GM12878 (cell line): Measurements from ENCODE around the gene BLOC1S3. TPM values are rescaled to one million over a fixed set of nuclear protein-coding genes. Genes with fewer than 3 reads are reported as not detected.

Source experiments
- ATAC-seq: fragments of 200-7000 bp; cut with Tn5 transposase; 3 replicates; pipeline ENCODE4 v1.9.1; 2020; ENCODE audit warnings: mild to moderate bottlenecking, moderate library complexity
- BruUV-seq: library from RNA; stranded (reverse); fragments of 400-500 nt; replicated peaks from 2 replicates; lab custom pipeline; 2021; lab: Mats Ljungman, UMichigan
- CTCF ChIA-PET: fragments of 300-600 bp; sonication (Branson Sonifier 250); formaldehyde crosslinking; extraction: SDS; loops from one replicate; lab custom pipeline; 2021; ENCODE audit warnings: inconsistent platforms; lab: Yijun Ruan, JAX
- POLR2A ChIA-PET: fragments of 350-600 bp; formaldehyde crosslinking; extraction: SDS; loops from one replicate; lab custom pipeline; 2021; ENCODE audit warnings: inconsistent platforms; lab: Charles Lee
- RAD21 ChIA-PET: fragments of 300-600 bp; sonication (Branson Sonifier 250); formaldehyde crosslinking; loops from one replicate; lab custom pipeline; 2023; ENCODE audit warnings: antibody characterized with exemption; ENCODE audit not compliant: unreplicated experiment; lab: Charles Lee
- SMC1A ChIA-PET: fragments of 300-600 bp; sonication (Branson Sonifier 250); formaldehyde crosslinking; loops from one replicate; lab custom pipeline; 2023; ENCODE audit not compliant: unreplicated experiment, uncharacterized antibody; lab: Charles Lee
- DNase-seq: peaks from one replicate; pipeline ENCODE4 v3.0.0-alpha.2; 2011; ENCODE audit warnings: low read depth, low spot score
- FAIRE-seq: peaks from 3 replicates; lab custom pipeline; 2011; peaks lifted over from hg19 to GRCh38; lab: Jason Lieb, UNC
- H2AFZ ChIP-seq: 2 replicates; pipeline ENCODE4 v1.6.0; 2011; ENCODE audit warnings: low read depth, low read length, control low read depth; ENCODE audit not compliant: control insufficient read depth
- H3K27ac ChIP-seq: 2 replicates; pipeline ENCODE4 v1.5.1; 2011; ENCODE audit warnings: control low read depth; ENCODE audit not compliant: control insufficient read depth, insufficient read depth
- H3K27me3 ChIP-seq, 2 experiments: replicated peaks in 1 of 2; 2 replicates each; pipeline versions ENCODE4 v1.6.0 to v1.6.1; 2011; ENCODE audit warnings: low read length in 1 of 2; ENCODE audit not compliant: control insufficient read depth in 2 of 2, insufficient read depth in 2 of 2
- H3K36me3 ChIP-seq, 2 experiments: 2 replicates each; pipeline ENCODE4 v1.5.1; 2011; ENCODE audit warnings: low read length in 1 of 2; ENCODE audit not compliant: control insufficient read depth in 2 of 2, insufficient read depth in 2 of 2
- H3K4me1 ChIP-seq: 2 replicates; pipeline ENCODE4 v1.6.1; 2011; ENCODE audit warnings: mild to moderate bottlenecking, low read length, moderate library complexity, mixed read lengths; ENCODE audit not compliant: control insufficient read depth, insufficient read depth
- H3K4me2 ChIP-seq: 2 replicates; pipeline ENCODE4 v1.6.0; 2011; ENCODE audit warnings: control low read depth; ENCODE audit not compliant: control insufficient read depth, insufficient read depth
- H3K4me3 ChIP-seq: fragments of 200-600 bp; sonication (generic); 2 replicates; pipeline ENCODE4 v1.5.1; 2016
- H3K79me2 ChIP-seq: 2 replicates; pipeline ENCODE4 v1.6.0; 2011; ENCODE audit warnings: low read length; ENCODE audit not compliant: control insufficient read depth, insufficient read depth
- H3K9ac ChIP-seq: 2 replicates; pipeline ENCODE4 v1.8.0; 2011; ENCODE audit warnings: low read length, control low read depth, mixed read lengths; ENCODE audit not compliant: control insufficient read depth, insufficient read depth
- H3K9me3 ChIP-seq: replicated peaks from 3 replicates; pipeline ENCODE4 v1.5.1; 2011; ENCODE audit warnings: mild to moderate bottlenecking, low read length; ENCODE audit not compliant: control insufficient read depth, insufficient read depth
- H4K20me1 ChIP-seq: 2 replicates; pipeline ENCODE4 v1.6.0; 2011; ENCODE audit not compliant: control insufficient read depth, insufficient read depth
- ASH2L ChIP-seq: fragments of 300-600, 200-600 bp; sonication (generic); IDR thresholded peaks from 2 replicates; pipeline ENCODE4 v1.6.1; 2017; ENCODE audit warnings: low read depth, mild to moderate bottlenecking, borderline replicate concordance
- ATF7 ChIP-seq: fragments of 450-650 bp; IDR thresholded peaks from 2 replicates; pipeline ENCODE4 v1.6.1; 2016; ENCODE audit warnings: low read depth, mild to moderate bottlenecking
- BRCA1 ChIP-seq: IDR thresholded peaks from 2 replicates; pipeline ENCODE4 v1.6.1; 2011; ENCODE audit warnings: low read depth, low read length, improper control_type of control experiment
- E2F4 ChIP-seq: IDR thresholded peaks from 2 replicates; pipeline ENCODE4 v1.6.1; 2012; ENCODE audit warnings: low read depth, low read length, improper control_type of control experiment
- FOXM1 ChIP-seq: IDR thresholded peaks from 2 replicates; pipeline ENCODE4 v1.6.1; 2012; ENCODE audit warnings: low read depth, mild to moderate bottlenecking, inconsistent platforms, low read length, moderate library complexity
- HDAC6 ChIP-seq: fragments of 200-600 bp; sonication (generic); IDR thresholded peaks from one replicate; pipeline ENCODE4 v1.8.0; 2017; ENCODE audit warnings: antibody characterized with exemption; ENCODE audit not compliant: unreplicated experiment
- HDGF ChIP-seq: fragments of 450-650 bp; IDR thresholded peaks from 2 replicates; pipeline ENCODE4 v1.6.1; 2016; ENCODE audit warnings: antibody characterized with exemption
- IKZF2 ChIP-seq, 2 experiments: fragments of 450-650 bp; IDR thresholded peaks; 2 replicates each; pipeline ENCODE4 v1.6.1; 2017; ENCODE audit warnings: mild to moderate bottlenecking in 2 of 2, moderate library complexity in 2 of 2
- NFXL1 ChIP-seq: fragments of 450-650 bp; IDR thresholded peaks from 2 replicates; pipeline ENCODE4 v1.6.1; 2017; ENCODE audit warnings: antibody characterized with exemption, mild to moderate bottlenecking, borderline replicate concordance
- NR2C1 ChIP-seq: fragments of 450-650 bp; IDR thresholded peaks from 2 replicates; pipeline ENCODE4 v1.6.1; 2017; ENCODE audit warnings: antibody characterized with exemption, mild to moderate bottlenecking, moderate library complexity
- NRF1 ChIP-seq: conservative IDR thresholded peaks from 2 replicates; pipeline ENCODE4 v1.6.1; 2011; ENCODE audit warnings: mild to moderate bottlenecking, low read depth, low read length, improper control_type of control experiment
- RAD51 ChIP-seq: fragments of 450-650 bp; IDR thresholded peaks from 2 replicates; pipeline ENCODE4 v1.6.1; 2016; ENCODE audit warnings: moderate library complexity, mild to moderate bottlenecking, inconsistent platforms
- RCOR1 ChIP-seq: conservative IDR thresholded peaks from 2 replicates; pipeline ENCODE4 v1.6.1; 2012; ENCODE audit warnings: low read depth, low read length, improper control_type of control experiment
- RELA ChIP-seq: fragments of 450-650 bp; IDR thresholded peaks from 2 replicates; pipeline ENCODE4 v1.8.0; 2014; ENCODE audit warnings: borderline replicate concordance; ENCODE audit not compliant: partially characterized antibody
- STAT1 ChIP-seq: fragments of 450-650 bp; conservative IDR thresholded peaks from 2 replicates; pipeline ENCODE4 v1.6.1; 2014; ENCODE audit warnings: antibody characterized with exemption, mild to moderate bottlenecking
- SUZ12 ChIP-seq: fragments of 200-600 bp; sonication (generic); IDR thresholded peaks from one replicate; pipeline ENCODE4 v1.6.1; 2018; ENCODE audit warnings: antibody characterized with exemption, mild to moderate bottlenecking; ENCODE audit not compliant: unreplicated experiment
- TAF1 ChIP-seq: IDR thresholded peaks from 2 replicates; pipeline ENCODE4 v1.6.1; 2011; ENCODE audit warnings: mild to moderate bottlenecking, low read depth, low read length, borderline replicate concordance
- ZBTB40 ChIP-seq: fragments of 450-650 bp; IDR thresholded peaks from 2 replicates; pipeline ENCODE4 v1.6.1; 2016; ENCODE audit warnings: mild to moderate bottlenecking, moderate library complexity, borderline replicate concordance
- ZNF622 ChIP-seq: fragments of 450-650 bp; IDR thresholded peaks from 2 replicates; pipeline ENCODE4 v1.6.1; 2017; ENCODE audit warnings: mild to moderate bottlenecking, inconsistent platforms
- WGBS: methylation state at CpG from one replicate; pipeline ENCODE4 v1.1.6; 2016; ENCODE audit warnings: low lambda C conversion rate; ENCODE audit not compliant: insufficient replicate concordance, insufficient coverage; ENCODE audit errors: missing lambda C conversion rate; 5-methylcytosine and 5-hydroxymethylcytosine counted together
- in situ Hi-C: fragments of 300-500 bp; cut with MboI; formaldehyde crosslinking; loops from 9 replicates; pipeline ENCODE4 v1.14.3; 2018; ENCODE audit warnings: mixed read lengths
- intact Hi-C: fragments of 100-400 bp; cut with micrococcal nuclease; formaldehyde crosslinking; loops from one replicate; pipeline ENCODE4 v1.14.2; 2022; ENCODE audit not compliant: unreplicated experiment
- polyA plus RNA-seq, 11 experiments: library from polyadenylated mRNA; depleted of rRNA in 4 of 11; unstranded in 6 of 11; stranded (reverse) in 5 of 11; fragments of >200 nt; fragmentation: Nextera tagmentation in 4 of 11; fragmentation: Illumina TruSeq in 1 of 11; extraction: Ambion mirVana in 4 of 11; extraction: Trizol in 1 of 11; gene quantifications; 1 replicate in 1 of 11; 2 replicates in 10 of 11; pipeline versions ENCODE4 v1.2.1 to v1.2.3, GENCODE V29; 2011 to 2016; ENCODE audit warnings: inconsistent platforms in 2 of 11, missing spikeins in 2 of 11, low read depth in 1 of 11
- total RNA-seq, 4 experiments: library from RNA; depleted of rRNA in 3 of 4; stranded (reverse); fragments of >200 nt in 3 of 4; fragmentation: Illumina TruSeq in 1 of 4; extraction: Trizol in 1 of 4; gene quantifications; 2 replicates each; pipeline versions ENCODE4 v1.2.1 to v1.2.3, GENCODE V29; 2013 to 2021

Gene BLOC1S3
- total and polyA plus RNA-seq, 10 of the 15 experiments (the other 5 are each of a cell fraction or from before 2014, with no cell fraction given) = 3.6 to 18.3 (median 10.4) TPM

GRCh38 chr19:45206328-45206727 is 27.7 kb downstream of the BLOC1S3 start:
- no peaks in the 10 kb centered on the region for H3K4me1 ChIP-seq
- no TSS peak for BruUV-seq
- no peaks in the 10 kb centered on the region for H3K79me2 ChIP-seq
- H2AFZ ChIP-seq = no peak overlapping the region
- no peak for TF ChIP-seq HDAC6
- no peak for TF ChIP-seq HDGF
- no peak for TF ChIP-seq ZBTB40
- TF ChIP-seq TAF1 = no peak
- TF ChIP-seq RELA = no peak
- TF ChIP-seq E2F4 = no peak
- no peak for TF ChIP-seq ZNF622
- TF ChIP-seq ATF7 = no peak
- no peak for TF ChIP-seq RAD51
- TF ChIP-seq NFXL1 = no peak
- TF ChIP-seq RCOR1 = no peak
- TF ChIP-seq FOXM1 = no peak
- no peak for TF ChIP-seq SUZ12
- TF ChIP-seq BRCA1 = no peak
- TF ChIP-seq STAT1 = no peak
- TF ChIP-seq NRF1 = no peak
- TF ChIP-seq ASH2L = no peak
- no peak for TF ChIP-seq IKZF2 (IDR thresholded peaks at IDR 0.05)
- no peak for TF ChIP-seq NR2C1
- TF ChIP-seq, all 136 proteins: peak for 0
- Histone ChIP-seq H3K36me3 (no peaks in the 10 kb centered on the region), H3K4me2 (no peak overlapping the region), H3K9ac (no peak overlapping the region), H4K20me1 (no peaks in the 10 kb centered on the region), H3K27ac (no peak overlapping the region), H3K4me3 (no peak overlapping the region), H3K9me3 (no peaks in the 10 kb centered on the region; the same call in 2 of the 3 replicates), H3K27me3 (no peaks in the 10 kb centered on the region)
- in situ Hi-C loops = no loop called here
- WGBS = 51% methylated on average over 3 of the region's 3 CpGs
- ChIA-PET POLR2A (interaction anchor here (0.6 to 0.7 kb wide), 2 partner anchors 149 to 235 kb away, joined by 3 to 8 read pairs; no protein-coding TSS in a partner anchor), SMC1A (no interaction called here), CTCF (no interaction called here), RAD21 (no interaction called here)
- FAIRE-seq (no peak), DNase-seq (no peak), ATAC-seq (no peak)
- intact Hi-C loops = no loop called here
